K562 (cell line): ENCODE results near the gene TENM4. TPM values are rescaled to one million over a fixed set of nuclear protein-coding genes. Genes with fewer than 3 reads are reported as not detected.

Source experiments
- ATAC-seq: fragments of 200-7000 bp; cut with Tn5 transposase; 3 replicates; pipeline ENCODE4 v1.9.1; 2020; ENCODE audit warnings: moderate library complexity
- BruUV-seq: library from RNA; stranded (reverse); fragments of 400-500 nt; replicated peaks from 2 replicates; lab custom pipeline; 2021; lab: Mats Ljungman, UMichigan
- CTCF ChIA-PET: fragments of 300-600 bp; formaldehyde crosslinking; extraction: SDS; loops from one replicate; lab custom pipeline; 2021; ENCODE audit warnings: low intra/inter-chr PET ratio; lab: Yijun Ruan, JAX
- POLR2A ChIA-PET: fragments of 300-600, 350-650 bp; sonication (Branson Sonifier 250); formaldehyde crosslinking; extraction: SDS; loops from one replicate; lab custom pipeline; 2021; ENCODE audit warnings: antibody characterized with exemption, inconsistent platforms; lab: Yijun Ruan, JAX
- DNase-seq, 4 experiments: peaks; one replicate each; pipeline versions ENCODE4 v3.0.0 to v3.0.0-alpha.2; 2011 to 2018; ENCODE audit warnings: low spot score in 3 of 4, mixed read lengths in 3 of 4; ENCODE audit errors: extremely low read depth in 1 of 4
- FAIRE-seq: peaks from 2 replicates; lab custom pipeline; 2011; peaks lifted over from hg19 to GRCh38; lab: Jason Lieb, UNC
- H2AFZ ChIP-seq: 2 replicates; pipeline ENCODE4 v1.6.0; 2011; ENCODE audit warnings: low read depth, low read length, control low read depth, inconsistent platforms
- H3K27ac ChIP-seq: fragments of 200-600 bp; 3 replicates; pipeline ENCODE4 v1.8.0; 2011; ENCODE audit warnings: low read depth, mild to moderate bottlenecking, control low read depth, inconsistent platforms, low read length, moderate library complexity, mixed read lengths; ENCODE audit errors: extremely low read depth
- H3K27me3 ChIP-seq, 2 experiments: fragments of 300-600 bp in 1 of 2; 2 replicates in 1 of 2; 3 replicates in 1 of 2; pipeline versions ENCODE4 v1.6.0 to v1.8.0; 2011; ENCODE audit warnings: inconsistent platforms in 2 of 2, low read length in 2 of 2, mild to moderate bottlenecking in 1 of 2, mixed read lengths in 1 of 2, moderate library complexity in 1 of 2; ENCODE audit not compliant: control insufficient read depth in 2 of 2, insufficient read depth in 2 of 2
- H3K36me3 ChIP-seq: fragments of 300-600 bp; 3 replicates; pipeline ENCODE4 v1.8.0; 2011; ENCODE audit warnings: mild to moderate bottlenecking, low read length, inconsistent platforms; ENCODE audit not compliant: control insufficient read depth, insufficient read depth
- H3K4me1 ChIP-seq, 2 experiments: fragments of 200-600 bp in 1 of 2; replicated peaks in 1 of 2; 2 replicates in 1 of 2; 3 replicates in 1 of 2; pipeline versions ENCODE4 v1.5.1 to v1.8.0; 2011; ENCODE audit warnings: inconsistent platforms in 2 of 2, low read length in 2 of 2, mild to moderate bottlenecking in 1 of 2, mixed read lengths in 1 of 2, moderate library complexity in 1 of 2; ENCODE audit not compliant: control insufficient read depth in 2 of 2, insufficient read depth in 2 of 2
- H3K4me2 ChIP-seq: 2 replicates; pipeline ENCODE4 v1.6.1; 2011; ENCODE audit warnings: low read length, control low read depth, inconsistent platforms, mixed read lengths; ENCODE audit not compliant: insufficient read depth
- H3K4me3 ChIP-seq: fragments of 200-600 bp; sonication (generic), shearing (Covaris generic); 2 replicates; pipeline ENCODE4 v1.5.1; 2016; ENCODE audit warnings: control low read depth, inconsistent platforms
- H3K79me2 ChIP-seq: fragments of 200-600 bp; 3 replicates; pipeline ENCODE4 v1.8.0; 2011; ENCODE audit warnings: low read length, inconsistent platforms; ENCODE audit not compliant: control insufficient read depth, insufficient read depth
- H3K9ac ChIP-seq, 2 experiments: 2 replicates each; pipeline versions ENCODE4 v1.6.0 to v1.6.1; 2011; ENCODE audit warnings: low read depth in 2 of 2, low read length in 2 of 2, control low read depth in 1 of 2, inconsistent platforms in 1 of 2, mild to moderate bottlenecking in 1 of 2, mixed read lengths in 1 of 2; ENCODE audit not compliant: insufficient read depth in 1 of 2
- H3K9me1 ChIP-seq: one replicate; pipeline ENCODE4 v1.6.0; 2011; ENCODE audit warnings: inconsistent platforms, mild to moderate bottlenecking, low read length, moderate library complexity; ENCODE audit not compliant: control insufficient read depth, insufficient read depth
- H3K9me3 ChIP-seq: replicated peaks from 2 replicates; pipeline ENCODE4 v1.5.1; 2011; ENCODE audit warnings: low read depth, low read length, inconsistent platforms; ENCODE audit not compliant: control insufficient read depth, insufficient read depth
- H4K20me1 ChIP-seq: replicated peaks from 2 replicates; pipeline ENCODE4 v1.6.1; 2011; ENCODE audit warnings: low read length, inconsistent platforms, mixed read lengths; ENCODE audit not compliant: control insufficient read depth, insufficient read depth
- ADNP ChIP-seq: fragments of 200-800 bp; sonication (Bioruptor generic); IDR thresholded peaks from 2 replicates; pipeline ENCODE4 v1.6.1; 2016; ENCODE audit warnings: missing genetic modification characterization, missing compliant biosample characterization
- CREM ChIP-seq: IDR thresholded peaks from 2 replicates; pipeline ENCODE4 v1.6.1; 2014; ENCODE audit warnings: antibody characterized with exemption, low read depth
- CTBP1 ChIP-seq: fragments of 450-650 bp; IDR thresholded peaks from 2 replicates; pipeline ENCODE4 v1.6.1; 2016; ENCODE audit warnings: borderline replicate concordance
- EWSR1 ChIP-seq: fragments of 450-650 bp; IDR thresholded peaks from 2 replicates; pipeline ENCODE4 v1.6.1; 2018; ENCODE audit warnings: borderline replicate concordance, mild to moderate bottlenecking, low read depth, moderate library complexity; ENCODE audit not compliant: partially characterized antibody
- FOSL1 ChIP-seq: fragments of 200-800 bp; sonication (Bioruptor generic); conservative IDR thresholded peaks from 2 replicates; pipeline ENCODE4 v1.6.1; 2016; ENCODE audit warnings: missing genetic modification characterization, missing compliant biosample characterization
- GABPA ChIP-seq: fragments of 200-800 bp; sonication (Bioruptor generic); conservative IDR thresholded peaks from 2 replicates; pipeline ENCODE4 v1.6.1; 2016; ENCODE audit warnings: low read depth, missing genetic modification characterization, missing compliant biosample characterization
- GATA2 ChIP-seq: sonication (generic); formaldehyde crosslinking; IDR thresholded peaks from 2 replicates; pipeline ENCODE4 v1.4.0; 2020; ENCODE audit warnings: mild to moderate bottlenecking, missing genetic modification reagents
- GTF2F1 ChIP-seq: IDR thresholded peaks from 2 replicates; pipeline ENCODE4 v1.6.1; 2011; ENCODE audit warnings: low read depth, low read length, improper control_type of control experiment
- GTF3C2 ChIP-seq: IDR thresholded peaks from 3 replicates; pipeline ENCODE4 v1.6.1; 2011; ENCODE audit warnings: borderline replicate concordance, mild to moderate bottlenecking, moderate library complexity; ENCODE audit not compliant: insufficient read length; ENCODE audit errors: extremely low read depth
- MTA3 ChIP-seq: fragments of 450-650 bp; formaldehyde crosslinking; IDR thresholded peaks from 2 replicates; pipeline ENCODE4 v1.6.1; 2017; ENCODE audit warnings: mild to moderate bottlenecking, borderline replicate concordance
- POLR2G ChIP-seq: fragments of 200-400 bp; formaldehyde crosslinking; IDR thresholded peaks from 2 replicates; pipeline ENCODE4 v1.6.1; 2017; ENCODE audit warnings: low read depth, mild to moderate bottlenecking, antibody characterized with exemption, low read length, moderate library complexity
- RHOXF2B ChIP-seq: fragments of 250-450 bp; sonication (Bioruptor Pico); conservative IDR thresholded peaks from 2 replicates; pipeline ENCODE4 v1.5.1; 2021
- SMAD1 ChIP-seq: fragments of 150-350 bp; IDR thresholded peaks from 2 replicates; pipeline ENCODE4 v1.6.1; 2014; ENCODE audit warnings: low read length, low read depth; ENCODE audit not compliant: partially characterized antibody
- SMC3 ChIP-seq: conservative IDR thresholded peaks from 2 replicates; pipeline ENCODE4 v1.6.1; 2011; ENCODE audit warnings: low read depth, low read length, improper control_type of control experiment; ENCODE audit not compliant: insufficient read depth
- STAT5B ChIP-seq: fragments of 250-450 bp; sonication (Bioruptor Pico); IDR thresholded peaks from 2 replicates; pipeline ENCODE4 v1.8.0; 2021; ENCODE audit warnings: mild to moderate bottlenecking, inconsistent platforms
- ZNF436 ChIP-seq: fragments of 250-450, 450-650 bp; sonication (Bioruptor Pico); formaldehyde crosslinking; IDR thresholded peaks from 2 replicates; pipeline ENCODE4 v1.7.0; 2020; ENCODE audit warnings: mild to moderate bottlenecking
- ZNF445 ChIP-seq: fragments of 250-450 bp; sonication (Bioruptor Pico); IDR thresholded peaks from 2 replicates; pipeline ENCODE4 v1.4.0; 2020; ENCODE audit warnings: low read depth, mild to moderate bottlenecking, moderate library complexity
- ZNF707 ChIP-seq: fragments of 250-450 bp; sonication (Bioruptor Pico); conservative IDR thresholded peaks from 2 replicates; pipeline ENCODE4 v1.8.0; 2022; ENCODE audit warnings: inconsistent platforms, mild to moderate bottlenecking, moderate library complexity
- ZNF766 ChIP-seq: fragments of 200-800 bp; sonication (Bioruptor generic); conservative IDR thresholded peaks from 2 replicates; pipeline ENCODE4 v1.6.1; 2016; ENCODE audit warnings: missing genetic modification characterization, missing compliant biosample characterization
- ZNF780A ChIP-seq: fragments of 250-450 bp; sonication (Bioruptor Pico); IDR thresholded peaks from 2 replicates; pipeline ENCODE4 v1.5.0; 2021; ENCODE audit warnings: mild to moderate bottlenecking
- WGBS: fragments of 100-300 bp; shearing (Covaris generic); methylation state at CpG from one replicate; pipeline ENCODE4 v1.1.6; 2016; ENCODE audit warnings: low coverage, mixed read lengths; ENCODE audit not compliant: insufficient coverage; ENCODE audit errors: missing lambda C conversion rate; 5-methylcytosine and 5-hydroxymethylcytosine counted together
- in situ Hi-C: fragments of 300-500 bp; cut with MboI; formaldehyde crosslinking; loops from 4 replicates; pipeline ENCODE4 v1.15.0; 2018; ENCODE audit warnings: inconsistent platforms, mixed read lengths
- intact Hi-C: fragments of 100-400 bp; cut with micrococcal nuclease; formaldehyde crosslinking; loops from 2 replicates; pipeline ENCODE4 v1.14.2; 2022
- polyA plus RNA-seq, 8 experiments: library from polyadenylated mRNA; depleted of rRNA in 4 of 8; stranded (reverse) in 5 of 8; unstranded in 3 of 8; fragments of >200 nt; fragmentation: Nextera tagmentation in 2 of 8; fragmentation: Illumina TruSeq in 1 of 8; extraction: Ambion mirVana in 2 of 8; extraction: Trizol in 1 of 8; gene quantifications; 2 replicates each; pipeline versions ENCODE4 v1.2.1 to v1.2.3, GENCODE V29; 2011 to 2014; ENCODE audit warnings: inconsistent platforms in 1 of 8, missing spikeins in 1 of 8
- total RNA-seq, 7 experiments: library from RNA; depleted of rRNA in 6 of 7; stranded (reverse); fragments of >200 nt in 6 of 7; fragmentation: Illumina TruSeq in 2 of 7; extraction: Trizol in 2 of 7; gene quantifications; 2 replicates each; pipeline versions ENCODE4 v1.2.1 to v1.2.3, GENCODE V29; 2011 to 2021; ENCODE audit warnings: low replicate concordance in 1 of 7

The TENM4 gene
- total and polyA plus RNA-seq, 9 of the 15 experiments (the other 6 are each of a cell fraction or from before 2014, with no cell fraction given): 0.16 TPM; not detected in 8

GRCh38 chr11:78715639-78716311, 725.1 kb downstream of the TENM4 start (continued):
- TF ChIP-seq GTF3C2 (no peak), CTBP1 (peak; percentile 53; the same call in 1 of the 2 replicates), GATA2 (CRISPR knock-in tag) (peak; percentile 90), SMC3 (peak; percentile 48; the same call in 1 of the 2 replicates)

GRCh38 chr11:78714539-78714938, 726.3 kb downstream of the TENM4 start:
- CTCF ChIA-PET: no interaction called here
- H3K27me3 ChIP-seq: no peaks in the 10 kb centered on the region; a peak in 2 of 5 replicates

More at GRCh38 chr11:78714539-78714938, 726.3 kb downstream of the TENM4 start:
- in situ Hi-C loops (no loop called here), intact Hi-C loops (no loop called here)
- no peaks in the 10 kb centered on the region; the same call in 1 of the 2 replicates for H4K20me1 ChIP-seq
- 7% methylated on average over 3 of the region's 3 CpGs for WGBS
- FAIRE-seq: no peak
- POLR2A ChIA-PET: interaction anchor here (0.5 to 1.5 kb wide), 2 partner anchors 10 to 691 kb away, joined by 3 to 4 read pairs; no protein-coding TSS in a partner anchor
- no peak for TF ChIP-seq SMAD1
- no peak for TF ChIP-seq POLR2G
- no peak for TF ChIP-seq FOSL1 (tag)
- TF ChIP-seq EWSR1: no peak
- no peak for TF ChIP-seq ZNF766
- TF ChIP-seq ZNF707: no peak
- TF ChIP-seq GTF2F1: no peak
- no peak for TF ChIP-seq ADNP (tag)
- TF ChIP-seq RHOXF2B (CRISPR knock-in tag): no peak
- no peak for TF ChIP-seq ZNF445 (CRISPR knock-in tag)
- no peak for TF ChIP-seq ZNF780A (CRISPR knock-in tag)
- TF ChIP-seq CREM: no peak
- no peak for TF ChIP-seq STAT5B (CRISPR knock-in tag)
- TF ChIP-seq ZNF436 (CRISPR knock-in tag): no peak
- no peak for TF ChIP-seq GABPA (tag)
- TF ChIP-seq MTA3: no peak
- H3K79me2 ChIP-seq: no peaks in the 10 kb centered on the region
- no TSS peak for BruUV-seq
- no peak overlapping the region for H3K4me3 ChIP-seq
- no peak for DNase-seq
- H2AFZ ChIP-seq: no peak overlapping the region
- H3K9ac ChIP-seq: no peak overlapping the region
- no peak overlapping the region for H3K4me2 ChIP-seq
- no peaks in the 10 kb centered on the region for H3K9me3 ChIP-seq
- no peak for ATAC-seq
- no peaks in the 10 kb centered on the region for H3K9me1 ChIP-seq
- H3K4me1 ChIP-seq: no peaks in the 10 kb centered on the region
- no peak overlapping the region for H3K27ac ChIP-seq
- H3K36me3 ChIP-seq: no peaks in the 10 kb centered on the region
